Activated CD8-positive, alpha-beta T cell treated with anti-CD3 and anti-CD28 coated beads for 36 hours (primary cell): ENCODE results near the gene ULK2. TPM values are rescaled to one million over a fixed set of nuclear protein-coding genes. Genes with fewer than 3 reads are reported as not detected.

ENCODE experiments used
- ATAC-seq: fragments of 200-7000 bp; cut with Tn5 transposase; one replicate; pipeline ENCODE4 v1.10.0; 2021; ENCODE audit warnings: mild to moderate bottlenecking, moderate library complexity
- CTCF ChIA-PET: fragments of 350-600 bp; sonication (Branson Sonifier 250); formaldehyde crosslinking; loops from one replicate; lab custom pipeline; 2021; ENCODE audit warnings: antibody characterized with exemption; lab: Charles Lee
- POLR2A ChIA-PET: fragments of 350-600 bp; sonication (Branson Sonifier 250); formaldehyde crosslinking; loops from one replicate; lab custom pipeline; 2021; ENCODE audit warnings: antibody characterized with exemption; lab: Charles Lee
- DNase-seq: peaks from one replicate; pipeline ENCODE4 v3.0.0-alpha.2; 2020
- H3K27ac Mint-ChIP-seq: one replicate; pipeline ENCODE4 v1.8.0; 2021; ENCODE audit warnings: mild to moderate bottlenecking, mixed read lengths
- H3K27me3 Mint-ChIP-seq: one replicate; pipeline ENCODE4 v1.8.0; 2021; ENCODE audit warnings: mixed read lengths
- H3K36me3 Mint-ChIP-seq: one replicate; pipeline ENCODE4 v1.8.0; 2021; ENCODE audit warnings: low read depth, mixed read lengths
- H3K4me1 Mint-ChIP-seq: one replicate; pipeline ENCODE4 v1.8.0; 2021; ENCODE audit warnings: low read depth, mixed read lengths
- H3K4me3 Mint-ChIP-seq: one replicate; pipeline ENCODE4 v1.8.0; 2021; ENCODE audit warnings: mild to moderate bottlenecking, moderate library complexity, mixed read lengths
- H3K9me3 Mint-ChIP-seq: one replicate; pipeline ENCODE4 v1.8.0; 2021; ENCODE audit warnings: mixed read lengths
- CTCF ChIP-seq: fragments of 200-600 bp; IDR thresholded peaks from one replicate; pipeline ENCODE4 v1.8.0; 2022; ENCODE audit warnings: antibody characterized with exemption, mild to moderate bottlenecking
- intact Hi-C: fragments of 100-400 bp; cut with micrococcal nuclease; formaldehyde crosslinking; loops from one replicate; pipeline ENCODE4 v1.10.0; 2022
- total RNA-seq, 2 experiments: library from RNA; stranded (reverse); gene quantifications; one replicate each; pipeline ENCODE4 v1.2.3, GENCODE V29; 2021

The ULK2 gene
- total RNA-seq, 2 experiments from 2014 or later: 6.3 TPM

- POLR2A ChIA-PET: no interaction called here
- H3K36me3 Mint-ChIP-seq: no peaks in the 10 kb centered on the region
- no peak overlapping the region for H3K4me3 Mint-ChIP-seq
- DNase-seq: no peak
- peaks cover 6% of the 10 kb centered on the region for H3K27me3 Mint-ChIP-seq
- no peak overlapping the region for H3K27ac Mint-ChIP-seq
- no peak for ATAC-seq
- no peaks in the 10 kb centered on the region for H3K9me3 Mint-ChIP-seq
- H3K4me1 Mint-ChIP-seq: peaks cover 2% of the 10 kb centered on the region
- intact Hi-C loops: loop anchor here (5.0 kb wide), 1 partner anchor 110 kb away; no protein-coding TSS in a partner anchor
- TF ChIP-seq CTCF: no peak
- CTCF ChIA-PET: interaction anchor here (1.3 kb wide), 1 partner anchor 16 kb away, joined by 4 read pairs; no protein-coding TSS in a partner anchor
Measured at GRCh38 chr17:19747159-19747719, 120.5 kb downstream of the ULK2 start.

DNA sequence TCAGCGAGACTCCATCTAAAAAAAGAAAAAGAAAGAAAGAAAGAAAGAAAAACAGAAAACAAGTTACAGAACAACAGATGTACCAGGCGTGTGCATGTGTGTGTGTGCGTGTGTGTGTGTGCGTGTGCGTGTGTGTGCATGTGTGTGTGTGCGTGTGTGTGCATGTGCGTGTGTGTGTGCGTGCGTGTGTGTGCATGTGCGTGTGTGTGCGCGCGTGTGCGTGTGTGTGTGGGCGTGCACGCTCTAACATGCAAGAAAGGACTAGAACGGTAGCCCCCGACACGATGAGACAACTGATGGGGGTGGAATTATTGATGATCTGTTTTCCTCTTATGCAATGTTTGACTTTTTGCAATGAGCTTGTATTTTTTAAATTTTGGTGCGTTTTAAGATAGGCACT, 121.2 kb downstream of the ULK2 start:
- Mint-ChIP-seq H3K4me1 (peaks cover 2% of the 10 kb centered on the region), H3K9me3 (no peaks in the 10 kb centered on the region), H3K36me3 (no peaks in the 10 kb centered on the region), H3K27me3 (peaks cover 6% of the 10 kb centered on the region), H3K27ac (no peak overlapping the region), H3K4me3 (no peak overlapping the region)
- intact Hi-C loops: loop anchor here (5.0 kb wide), 1 partner anchor 109 kb away; no protein-coding TSS in a partner anchor
- TF ChIP-seq CTCF: no peak
- ATAC-seq (no peak), DNase-seq (no peak)
- POLR2A ChIA-PET: no interaction called here
- CTCF ChIA-PET: interaction anchor here (1.3 kb wide), 1 partner anchor 16 kb away, joined by 4 read pairs; no protein-coding TSS in a partner anchor

DNA sequence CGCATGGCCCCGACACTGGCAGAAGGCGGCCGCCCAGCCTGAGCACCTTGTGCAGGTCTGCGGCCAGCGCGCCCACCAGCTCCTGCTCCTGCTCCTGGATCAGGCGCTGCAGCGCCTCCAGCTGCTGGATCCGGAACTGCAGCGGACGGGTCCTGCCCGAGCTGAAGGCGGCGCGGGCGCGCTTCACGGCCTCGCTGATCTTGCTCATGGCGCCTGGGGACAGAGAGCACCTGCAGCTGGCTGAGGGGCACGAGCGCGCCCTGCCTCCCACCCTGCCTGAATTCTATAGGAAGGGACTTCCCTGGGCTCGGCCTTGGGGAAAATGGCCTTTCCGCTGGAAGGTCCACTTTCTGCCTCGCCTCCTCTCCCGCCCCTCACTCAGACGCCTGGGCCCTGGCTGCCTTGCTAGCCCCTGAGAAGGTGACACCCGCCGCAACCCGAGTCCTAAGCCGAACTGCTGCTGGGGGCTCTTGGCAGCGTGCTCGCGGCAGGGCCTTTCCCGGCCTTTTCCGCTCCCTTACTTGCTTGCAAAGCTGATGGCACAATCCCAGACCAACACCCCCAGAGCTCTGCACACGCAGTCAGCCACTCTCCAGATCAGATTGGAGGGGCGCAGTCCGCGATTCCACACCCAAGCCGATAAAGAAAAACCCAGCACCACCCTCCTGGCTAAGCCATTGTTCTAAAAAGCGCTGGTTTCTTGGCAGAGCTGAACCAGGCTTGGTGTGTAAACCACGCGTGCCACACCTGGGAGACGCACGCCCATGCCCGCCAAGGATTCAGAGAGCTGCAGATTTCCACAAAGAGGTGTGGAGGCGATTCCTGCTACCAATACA, 122.6 kb downstream of the ULK2 start:
- peak; percentile 99 for ATAC-seq
- Mint-ChIP-seq H3K9me3 (no peaks in the 10 kb centered on the region), H3K4me3 (peak overlapping the region; percentile 70), H3K36me3 (no peaks in the 10 kb centered on the region), H3K4me1 (peaks cover 2% of the 10 kb centered on the region), H3K27me3 (no peaks in the 10 kb centered on the region), H3K27ac (no peak overlapping the region)
- DNase-seq: peak; percentile 95
- TF ChIP-seq CTCF: peak; percentile 90
- ChIA-PET POLR2A (interaction anchor here (0.6 kb wide), 1 partner anchor 75 kb away, joined by 3 read pairs; no protein-coding TSS in a partner anchor), CTCF (interaction anchor here (0.6 to 2.1 kb wide), 38 partner anchors 9 to 382 kb away, joined by 3 to 18 read pairs (median 4); partner anchors contain the start of genes ALDH3A2, B9D1, SLC47A1 and ULK2)
- intact Hi-C loops: loop anchor here (5.0 kb wide), 1 partner anchor 108 kb away; no protein-coding TSS in a partner anchor

GRCh38 chr17:19744492-19744891, 123.2 kb downstream of the ULK2 start:
- H3K27ac Mint-ChIP-seq: peak overlapping the region; percentile 18
- POLR2A ChIA-PET: no interaction called here
- intact Hi-C loops: no loop called here

More at GRCh38 chr17:19744492-19744891, 123.2 kb downstream of the ULK2 start:
- Mint-ChIP-seq H3K9me3 (no peaks in the 10 kb centered on the region), H3K36me3 (no peaks in the 10 kb centered on the region), H3K4me1 (peaks cover 2% of the 10 kb centered on the region), H3K27me3 (no peaks in the 10 kb centered on the region), H3K4me3 (peak overlapping the region; percentile 70)
- CTCF ChIA-PET: interaction anchor here (0.6 to 2.1 kb wide), 32 partner anchors 8 to 252 kb away, joined by 3 to 18 read pairs (median 4); partner anchors contain the start of genes ALDH3A2, SLC47A1 and ULK2
- DNase-seq: no peak
- no peak for TF ChIP-seq CTCF
- ATAC-seq: peak; percentile 12
